Stimulated activated naive CD8-positive, alpha-beta T cell treated with anti-CD3 and anti-CD28 coated beads, Interleukin-15, Interleukin-2, amounts not matched to agents 100 U/mL and 50 U/mL, for 24 hours (primary cell): ENCODE results near the gene LSAMP.
"Not testable (repeated sequence)": the region's sequence is repeated elsewhere in the genome, so short reads cannot be mapped to it uniquely, and the experiment has no call there.

ENCODE experiments used
- ATAC-seq: fragments of 150-1000 bp; cut with Tn5 transposase; one replicate; pipeline ENCODE4 v1.10.0; 2021
- DNase-seq: peaks from one replicate; pipeline ENCODE4 v3.0.0; 2021

The LSAMP gene

GRCh38 chr3:116238846-116239565 lies 206.3 kb downstream of the LSAMP start:
- ATAC-seq (no peak), DNase-seq (no peak)

- ATAC-seq (no peak), DNase-seq (no peak)
These were observed 211.5 kb downstream of the LSAMP start for GRCh38 chr3:116233711-116234357.

GRCh38 chr3:116230431-116231020 lies 214.8 kb downstream of the LSAMP start:
- DNase-seq: no peak
- no peak for ATAC-seq

GRCh38 chr3:116226266-116226665 lies 219.0 kb downstream of the LSAMP start:
- DNase-seq: no peak

GRCh38 chr3:116216761-116217160 lies 228.5 kb downstream of the LSAMP start:
- DNase-seq (no peak), ATAC-seq (no peak)

More at GRCh38 chr3:116226266-116226665, 219.0 kb downstream of the LSAMP start:
- no peak for ATAC-seq

GRCh38 chr3:116211901-116212300 lies 233.4 kb downstream of the LSAMP start:
- DNase-seq: no peak
- no peak for ATAC-seq

- not testable (repeated sequence) for ATAC-seq, DNase-seq
These were observed 236.5 kb downstream of the LSAMP start for GRCh38 chr3:116208830-116209229.

- no peak for DNase-seq
- ATAC-seq: no peak
These were observed 244.2 kb downstream of the LSAMP start for GRCh38 chr3:116200956-116201690.

GRCh38 chr3:116199063-116199462 lies 246.2 kb downstream of the LSAMP start:
- no peak for DNase-seq
- no peak for ATAC-seq

- ATAC-seq (no peak), DNase-seq (no peak)
These were observed 247.2 kb downstream of the LSAMP start for GRCh38 chr3:116198087-116198486.

GRCh38 chr3:116192464-116192863 lies 252.8 kb downstream of the LSAMP start:
- no peak for ATAC-seq
- DNase-seq: no peak

GRCh38 chr3:116191409-116191808 lies 253.9 kb downstream of the LSAMP start:
- ATAC-seq (no peak), DNase-seq (no peak)

- no peak for ATAC-seq
These were observed 255.2 kb downstream of the LSAMP start for GRCh38 chr3:116190095-116190494.

GRCh38 chr3:116188231-116188785 lies 257.0 kb downstream of the LSAMP start:
- DNase-seq (no peak), ATAC-seq (no peak)

More at GRCh38 chr3:116190095-116190494, 255.2 kb downstream of the LSAMP start:
- DNase-seq: no peak

- DNase-seq: no peak
- no peak for ATAC-seq
These were observed 259.2 kb downstream of the LSAMP start for GRCh38 chr3:116186049-116186448.

- ATAC-seq (no peak), DNase-seq (no peak)
These were observed 264.1 kb downstream of the LSAMP start for GRCh38 chr3:116181159-116181558.

GRCh38 chr3:116179091-116179490 lies 266.2 kb downstream of the LSAMP start:
- ATAC-seq (no peak), DNase-seq (no peak)

GRCh38 chr3:116176974-116177555 lies 268.2 kb downstream of the LSAMP start:
- no peak for DNase-seq
- no peak for ATAC-seq

GRCh38 chr3:116166121-116166520 lies 279.2 kb downstream of the LSAMP start:
- ATAC-seq (no peak), DNase-seq (no peak)

- ATAC-seq: no peak
- DNase-seq: no peak
These were observed 279.6 kb downstream of the LSAMP start for GRCh38 chr3:116165641-116166040.

- ATAC-seq: no peak
- DNase-seq: no peak
These were observed 280.2 kb downstream of the LSAMP start for GRCh38 chr3:116165135-116165534.

- no peak for DNase-seq
- ATAC-seq: no peak
These were observed 281.2 kb downstream of the LSAMP start for GRCh38 chr3:116164039-116164438.
